NB4 (cell line): ENCODE data around the gene CNGA1.
"Not testable (repeated sequence)": the region's sequence is repeated elsewhere in the genome, so short reads cannot be mapped to it uniquely, and the experiment has no call there.

Source experiments
- DNase-seq: peaks from one replicate; pipeline ENCODE4 v3.0.0; 2010; ENCODE audit warnings: low read depth
- H3K4me3 ChIP-seq: one replicate; pipeline ENCODE4 v1.5.1; 2011; ENCODE audit warnings: mild to moderate bottlenecking, low read depth, low read length, moderate library complexity
- MYC ChIP-seq: IDR thresholded peaks from 2 replicates; pipeline ENCODE4 v1.6.1; 2011; ENCODE audit warnings: low read depth, low read length
- POLR2A ChIP-seq: IDR thresholded peaks from 2 replicates; pipeline ENCODE4 v1.6.1; 2011; ENCODE audit warnings: mild to moderate bottlenecking; ENCODE audit not compliant: insufficient read length; ENCODE audit errors: extremely low read depth
- TF ChIP-seq, protein P1 (sequence below): IDR thresholded peaks from 2 replicates; pipeline ENCODE4 v1.6.1; 2011; ENCODE audit warnings: low read depth, low read length
- TF ChIP-seq, protein P2 (sequence below): IDR thresholded peaks from one replicate; pipeline ENCODE4 v1.5.1; 2012; ENCODE audit warnings: low read depth, low read length

Gene CNGA1

DNA sequence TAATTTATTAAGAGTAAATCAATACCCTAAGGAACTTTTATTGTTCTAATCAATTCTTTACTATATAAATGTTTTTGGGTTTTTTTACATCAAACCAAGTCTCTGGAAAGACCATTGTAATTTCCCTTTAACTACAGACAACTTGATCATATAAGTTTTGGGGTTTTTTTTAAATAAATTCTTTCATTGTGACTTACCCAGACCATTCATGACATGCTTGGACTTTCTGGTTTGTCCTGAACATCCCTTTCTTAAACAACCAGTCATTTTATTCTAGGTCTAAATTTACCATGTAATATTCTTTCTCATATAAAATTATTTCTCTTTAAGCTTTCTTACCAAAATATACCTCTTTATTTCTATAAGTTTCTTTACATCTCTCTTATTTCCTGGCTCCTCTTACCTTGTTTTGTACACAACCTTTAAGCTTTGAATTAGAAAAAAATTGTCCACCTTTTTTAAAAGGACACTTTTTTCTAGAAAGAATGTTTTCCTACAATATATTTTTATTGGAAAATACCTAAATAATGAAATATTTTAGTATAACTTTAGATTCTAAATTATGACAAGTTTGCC is 8.4 kb downstream of the CNGA1 start:
- no peak overlapping the region for H3K4me3 ChIP-seq
- TF ChIP-seq MYC = no peak
- TF ChIP-seq, protein P1, sequence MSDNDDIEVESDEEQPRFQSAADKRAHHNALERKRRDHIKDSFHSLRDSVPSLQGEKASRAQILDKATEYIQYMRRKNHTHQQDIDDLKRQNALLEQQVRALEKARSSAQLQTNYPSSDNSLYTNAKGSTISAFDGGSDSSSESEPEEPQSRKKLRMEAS = no peak
- no peak for TF ChIP-seq POLR2A
- TF ChIP-seq, protein P2, sequence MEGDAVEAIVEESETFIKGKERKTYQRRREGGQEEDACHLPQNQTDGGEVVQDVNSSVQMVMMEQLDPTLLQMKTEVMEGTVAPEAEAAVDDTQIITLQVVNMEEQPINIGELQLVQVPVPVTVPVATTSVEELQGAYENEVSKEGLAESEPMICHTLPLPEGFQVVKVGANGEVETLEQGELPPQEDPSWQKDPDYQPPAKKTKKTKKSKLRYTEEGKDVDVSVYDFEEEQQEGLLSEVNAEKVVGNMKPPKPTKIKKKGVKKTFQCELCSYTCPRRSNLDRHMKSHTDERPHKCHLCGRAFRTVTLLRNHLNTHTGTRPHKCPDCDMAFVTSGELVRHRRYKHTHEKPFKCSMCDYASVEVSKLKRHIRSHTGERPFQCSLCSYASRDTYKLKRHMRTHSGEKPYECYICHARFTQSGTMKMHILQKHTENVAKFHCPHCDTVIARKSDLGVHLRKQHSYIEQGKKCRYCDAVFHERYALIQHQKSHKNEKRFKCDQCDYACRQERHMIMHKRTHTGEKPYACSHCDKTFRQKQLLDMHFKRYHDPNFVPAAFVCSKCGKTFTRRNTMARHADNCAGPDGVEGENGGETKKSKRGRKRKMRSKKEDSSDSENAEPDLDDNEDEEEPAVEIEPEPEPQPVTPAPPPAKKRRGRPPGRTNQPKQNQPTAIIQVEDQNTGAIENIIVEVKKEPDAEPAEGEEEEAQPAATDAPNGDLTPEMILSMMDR = no peak
- DNase-seq = peak; percentile 11

DNA sequence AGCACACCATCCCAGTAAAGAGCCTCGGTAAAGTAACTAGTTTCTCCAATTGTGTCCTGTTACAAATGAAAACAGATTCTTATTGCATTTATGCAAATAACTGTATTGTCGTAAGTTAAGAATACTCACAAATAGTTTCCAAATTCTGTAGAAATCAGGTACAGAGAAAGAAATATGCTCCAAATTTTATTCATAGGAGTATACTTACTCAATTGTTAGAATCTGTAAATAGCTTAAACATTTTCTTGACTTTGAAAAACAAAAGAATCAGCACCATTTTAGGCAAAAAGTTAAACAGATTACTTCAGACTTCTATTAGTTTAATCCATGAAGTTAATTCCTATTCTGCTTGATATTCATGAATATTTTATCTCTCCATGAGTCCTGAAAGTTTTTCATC is 10.7 kb downstream of the CNGA1 start:
- no peak overlapping the region for H3K4me3 ChIP-seq
- no peak for DNase-seq
- TF ChIP-seq, protein P2 = no peak
- TF ChIP-seq MYC = no peak
- TF ChIP-seq, protein P1 = no peak
- no peak for TF ChIP-seq POLR2A

DNA sequence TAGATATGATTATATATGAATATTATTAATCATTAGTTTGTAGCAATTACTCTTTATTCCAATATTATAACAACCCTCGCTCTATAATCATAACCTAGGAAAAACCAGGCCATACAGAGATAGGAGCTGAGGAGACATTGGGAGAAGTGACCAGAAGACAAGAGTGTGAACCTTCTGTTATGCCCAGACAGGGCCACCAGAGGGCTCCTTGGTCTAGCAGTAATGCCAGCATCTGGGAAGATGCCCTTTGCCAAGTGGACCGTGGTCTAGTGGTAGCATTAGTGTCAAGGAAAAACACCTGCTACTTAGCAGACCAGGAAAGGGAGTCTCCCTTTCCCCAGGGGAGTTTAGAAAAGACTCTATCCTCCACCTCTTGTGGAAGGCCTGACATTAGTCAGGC is 12.9 kb downstream of the CNGA1 start:
- peak; percentile 30 for DNase-seq
- TF ChIP-seq, protein P2 = peak; percentile 36
- H3K4me3 ChIP-seq = not testable (repeated sequence)

DNA sequence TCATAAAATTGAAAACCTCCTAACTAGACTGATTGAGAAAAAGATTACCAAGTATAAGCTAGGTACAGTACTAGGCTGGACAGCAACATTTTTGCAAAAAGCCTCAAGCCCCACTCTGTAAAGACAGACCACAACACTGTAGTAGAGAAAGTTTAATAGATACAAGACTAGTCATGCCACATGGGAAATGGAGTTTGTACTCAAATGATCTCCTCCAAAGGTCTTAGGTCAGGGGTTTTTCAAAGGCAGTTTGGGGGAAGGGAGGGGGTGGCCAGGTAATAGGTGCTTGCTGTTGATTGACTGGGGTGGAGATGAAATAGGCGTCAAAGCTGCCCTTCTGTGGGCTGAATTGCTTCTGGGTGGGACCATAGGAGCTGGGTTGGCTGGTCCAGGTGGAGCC is 14.2 kb downstream of the CNGA1 start:
- TF ChIP-seq, protein P1 = no peak
- TF ChIP-seq MYC (no peak), POLR2A (no peak)
- TF ChIP-seq, protein P2 = no peak
- no peak overlapping the region for H3K4me3 ChIP-seq
- no peak for DNase-seq

DNA sequence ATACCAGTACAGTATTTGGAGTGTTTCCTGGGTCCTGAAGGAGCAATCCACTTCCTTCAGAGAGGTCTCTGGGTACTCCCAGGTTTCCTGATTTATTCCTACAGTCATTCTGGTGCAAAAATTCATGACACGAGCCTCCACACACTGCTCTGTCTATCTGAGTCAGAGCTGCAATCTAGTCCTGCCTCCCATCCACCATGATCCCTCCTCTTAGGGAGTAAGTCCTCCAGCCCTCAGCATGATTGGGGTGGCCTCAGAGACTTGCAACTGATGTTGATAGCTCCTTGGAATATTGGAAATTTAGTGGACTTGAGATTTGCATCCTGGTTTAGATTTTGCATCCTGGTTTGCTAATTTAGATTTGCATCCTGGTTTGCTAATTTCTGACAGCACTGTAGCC is 20.5 kb downstream of the CNGA1 start:
- H3K4me3 ChIP-seq = no peak overlapping the region
- TF ChIP-seq MYC = no peak
- TF ChIP-seq, protein P2 = no peak
- TF ChIP-seq POLR2A = no peak
- TF ChIP-seq, protein P1 = no peak

DNA sequence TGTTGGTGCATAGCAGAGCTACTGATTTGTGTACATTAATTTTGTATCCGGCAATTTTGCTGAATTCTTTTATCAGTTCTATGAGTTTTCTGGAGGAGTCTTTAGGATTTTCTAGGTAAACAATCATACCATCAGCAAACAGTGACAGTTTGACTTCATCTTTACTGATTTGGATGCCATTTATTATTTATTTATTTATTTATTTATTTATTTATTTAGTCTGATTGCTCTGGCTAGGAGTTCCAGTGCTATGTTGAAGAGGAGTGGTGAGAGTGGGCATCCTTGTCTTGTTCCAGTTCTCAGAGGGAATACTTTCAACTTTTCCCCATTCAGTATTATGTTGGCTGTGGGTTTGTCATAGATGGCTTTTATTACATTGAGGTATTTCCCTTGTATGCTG is 24.0 kb downstream of the CNGA1 start:
- not testable (repeated sequence) for H3K4me3 ChIP-seq, DNase-seq

More for the DNA sequence above, 20.5 kb downstream of the CNGA1 start:
- no peak for DNase-seq
